ENCODE data around the gene CARD14.
A peak's percentile ranks its signal among the peaks of the same experiment; 100 is the strongest.
"Not testable (repeated sequence)": the region's sequence is repeated elsewhere in the genome, so short reads cannot be mapped to it uniquely, and the experiment has no call there.

Gene CARD14

DNA sequence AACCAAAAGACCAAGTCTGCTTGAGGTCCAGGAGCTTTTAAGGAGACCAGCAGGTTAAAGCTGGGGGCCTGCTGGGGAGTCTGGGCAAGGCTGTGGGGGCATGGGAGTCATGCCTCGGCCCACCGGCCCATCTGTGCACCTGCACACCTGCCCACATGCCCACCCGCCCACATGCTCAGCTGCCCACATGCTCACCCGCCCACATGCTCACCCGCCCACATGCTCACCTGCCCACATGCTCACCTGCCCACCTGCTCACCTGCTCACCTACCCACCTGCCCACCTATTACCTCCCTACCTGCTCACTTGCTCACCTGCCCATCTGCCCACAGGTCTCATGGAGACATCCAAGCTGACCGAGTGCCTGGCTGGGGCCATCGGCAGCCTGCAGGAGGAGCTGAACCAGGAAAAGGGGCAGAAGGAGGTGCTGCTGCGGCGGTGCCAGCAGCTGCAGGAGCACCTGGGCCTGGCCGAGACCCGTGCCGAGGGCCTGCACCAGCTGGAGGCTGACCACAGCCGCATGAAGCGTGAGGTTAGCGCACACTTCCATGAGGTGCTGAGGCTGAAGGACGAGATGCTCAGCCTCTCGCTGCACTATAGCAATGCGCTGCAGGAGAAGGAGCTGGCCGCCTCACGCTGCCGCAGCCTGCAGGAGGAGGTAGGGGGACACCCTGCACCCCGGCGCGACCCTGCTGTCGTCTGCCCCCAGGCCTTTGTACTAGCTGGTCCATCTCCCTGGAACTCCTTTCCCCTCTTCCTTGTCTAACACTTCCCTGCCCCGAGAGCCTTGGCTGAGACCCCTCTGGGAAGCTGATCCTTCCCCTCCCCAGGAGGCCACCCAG, 14.0 kb downstream of the CARD14 start:
- no peak for DNase-seq (ENCODE audit: low read depth)

DNA sequence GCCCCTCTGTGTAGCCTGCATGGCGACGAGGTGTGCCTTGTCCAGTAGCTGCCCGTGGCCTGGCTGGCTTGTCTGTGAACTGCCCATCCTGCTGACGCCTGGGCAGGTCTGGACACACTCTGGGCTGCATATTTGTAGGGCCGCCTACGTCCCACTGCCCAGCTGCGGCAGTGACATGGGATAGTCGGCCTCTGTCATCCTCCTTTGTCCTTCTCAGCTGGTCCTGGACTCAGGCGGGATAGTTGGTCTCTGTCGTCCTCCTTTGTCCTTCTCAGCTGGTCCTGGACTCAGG, 14.5 kb downstream of the CARD14 start:
- no peak for DNase-seq (ENCODE audit: low read depth)

DNA sequence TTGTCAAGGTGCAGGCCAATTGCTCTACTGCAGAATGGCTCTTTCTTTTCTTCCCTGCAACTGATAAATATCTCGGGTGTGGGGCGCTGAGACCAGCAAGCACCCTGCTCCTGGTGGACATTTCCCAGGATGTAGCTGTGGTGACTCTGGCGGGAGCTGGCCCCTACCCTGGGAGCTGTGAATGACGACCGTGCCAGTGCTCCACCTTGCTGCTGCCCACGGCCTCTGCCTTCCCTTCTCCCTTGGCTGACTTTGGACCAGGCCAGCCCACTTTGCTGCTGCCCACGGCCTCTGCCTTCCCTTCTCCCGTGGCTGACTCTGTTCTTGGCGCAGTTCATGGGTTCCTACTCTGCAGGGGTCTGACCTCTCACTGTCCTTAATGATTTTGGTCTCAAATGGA, 16.1 kb downstream of the CARD14 start:
- no peak for DNase-seq (ENCODE audit: low read depth)

DNA sequence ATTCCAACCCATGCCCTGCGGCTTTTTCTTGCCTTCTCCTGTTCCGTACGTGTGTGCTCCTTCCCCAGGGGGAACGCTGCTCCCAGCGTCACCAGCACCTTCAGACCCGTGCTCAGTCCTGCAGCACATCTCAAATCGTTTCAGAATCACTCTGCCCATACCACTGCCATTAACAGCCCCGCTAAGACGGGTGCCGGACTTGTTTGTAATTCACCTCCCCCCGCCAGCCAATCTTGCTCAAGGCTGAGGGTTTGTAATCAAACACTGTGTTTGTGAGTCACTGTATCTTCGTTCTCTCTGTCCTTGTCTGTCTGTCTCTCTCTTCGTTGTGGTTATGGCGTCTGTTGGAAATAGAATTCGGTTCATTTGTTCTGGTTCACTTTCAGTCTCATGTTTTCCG, 17.3 kb downstream of the CARD14 start:
- DNase-seq (ENCODE audit: low read depth) = no peak

DNA sequence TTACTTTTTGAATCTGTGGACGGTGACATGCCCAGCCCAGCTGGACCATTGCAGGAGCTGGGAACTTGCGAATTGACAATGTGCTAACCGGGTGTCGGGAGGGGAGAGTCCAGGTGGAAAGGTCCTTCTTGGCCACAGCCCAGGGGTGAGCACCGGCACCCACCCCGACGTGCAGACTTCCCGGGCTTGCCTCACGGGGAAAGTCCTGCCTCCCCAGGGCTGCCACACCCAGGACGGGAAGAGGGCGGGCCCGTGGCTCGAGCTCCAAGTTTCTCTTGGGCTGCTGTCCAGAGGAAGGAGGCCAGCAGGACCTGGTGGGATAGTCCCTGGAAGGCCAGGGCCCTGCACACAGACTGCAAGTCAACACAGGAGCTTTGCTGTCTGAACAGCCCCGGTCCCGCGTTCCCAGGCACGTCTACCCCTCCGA, 17.7 kb downstream of the CARD14 start:
- DNase-seq (ENCODE audit: low read depth) = no peak

DNA sequence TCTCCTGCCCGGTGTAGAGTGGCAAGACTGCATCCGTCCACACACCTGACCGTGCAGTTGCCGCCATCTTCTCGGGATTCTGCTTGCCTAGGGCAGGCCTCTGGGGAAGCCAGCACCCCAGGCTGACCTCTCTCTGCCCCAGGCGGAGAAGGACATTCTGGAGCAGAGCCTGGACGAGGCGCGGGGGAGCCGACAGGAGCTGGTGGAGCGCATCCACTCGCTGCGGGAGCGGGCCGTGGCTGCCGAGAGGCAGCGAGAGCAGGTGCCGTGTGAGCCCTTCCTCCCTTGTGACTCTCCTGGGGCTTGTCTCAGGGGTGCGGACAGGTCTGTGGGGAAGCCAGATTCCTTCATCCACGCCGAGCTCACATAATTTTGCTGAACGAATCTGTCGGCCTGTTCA, 19.8 kb downstream of the CARD14 start:
- DNase-seq (ENCODE audit: low read depth) = no peak

DNA sequence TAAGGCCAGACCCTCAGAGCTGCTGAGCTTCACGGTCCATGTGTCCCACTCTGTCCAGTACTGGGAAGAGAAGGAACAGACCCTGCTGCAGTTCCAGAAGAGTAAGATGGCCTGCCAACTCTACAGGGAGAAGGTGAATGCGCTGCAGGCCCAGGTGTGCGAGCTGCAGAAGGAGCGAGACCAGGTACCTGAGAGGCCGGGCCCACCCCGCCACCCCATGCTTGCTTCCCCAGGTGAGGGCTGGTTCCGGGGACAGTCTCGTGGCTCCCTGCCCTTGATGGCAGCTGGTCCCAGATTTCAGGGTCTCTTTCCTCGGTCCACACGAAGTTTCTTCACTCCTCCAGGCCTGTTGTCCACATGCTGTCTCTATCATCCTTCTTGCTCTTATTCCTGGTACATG, 20.9 kb downstream of the CARD14 start:
- DNase-seq (ENCODE audit: low read depth) = no peak

DNA sequence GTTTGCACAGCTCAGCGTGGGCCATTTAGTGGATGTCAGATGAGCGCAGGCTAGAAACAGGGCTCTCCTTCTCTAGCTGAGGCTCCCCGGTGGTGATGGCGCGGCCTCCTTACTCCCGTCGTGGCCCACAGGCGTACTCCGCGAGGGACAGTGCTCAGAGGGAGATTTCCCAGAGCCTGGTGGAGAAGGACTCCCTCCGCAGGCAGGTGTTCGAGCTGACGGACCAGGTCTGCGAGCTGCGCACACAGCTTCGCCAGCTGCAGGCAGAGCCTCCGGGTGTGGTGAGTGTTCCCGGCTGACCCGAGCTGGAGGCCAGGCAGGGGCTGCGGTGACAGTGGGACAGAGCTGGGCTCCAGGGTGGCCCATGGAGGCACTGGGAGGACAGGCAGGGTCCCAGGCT, 21.4 kb downstream of the CARD14 start:
- no peak for DNase-seq (ENCODE audit: low read depth)

DNA sequence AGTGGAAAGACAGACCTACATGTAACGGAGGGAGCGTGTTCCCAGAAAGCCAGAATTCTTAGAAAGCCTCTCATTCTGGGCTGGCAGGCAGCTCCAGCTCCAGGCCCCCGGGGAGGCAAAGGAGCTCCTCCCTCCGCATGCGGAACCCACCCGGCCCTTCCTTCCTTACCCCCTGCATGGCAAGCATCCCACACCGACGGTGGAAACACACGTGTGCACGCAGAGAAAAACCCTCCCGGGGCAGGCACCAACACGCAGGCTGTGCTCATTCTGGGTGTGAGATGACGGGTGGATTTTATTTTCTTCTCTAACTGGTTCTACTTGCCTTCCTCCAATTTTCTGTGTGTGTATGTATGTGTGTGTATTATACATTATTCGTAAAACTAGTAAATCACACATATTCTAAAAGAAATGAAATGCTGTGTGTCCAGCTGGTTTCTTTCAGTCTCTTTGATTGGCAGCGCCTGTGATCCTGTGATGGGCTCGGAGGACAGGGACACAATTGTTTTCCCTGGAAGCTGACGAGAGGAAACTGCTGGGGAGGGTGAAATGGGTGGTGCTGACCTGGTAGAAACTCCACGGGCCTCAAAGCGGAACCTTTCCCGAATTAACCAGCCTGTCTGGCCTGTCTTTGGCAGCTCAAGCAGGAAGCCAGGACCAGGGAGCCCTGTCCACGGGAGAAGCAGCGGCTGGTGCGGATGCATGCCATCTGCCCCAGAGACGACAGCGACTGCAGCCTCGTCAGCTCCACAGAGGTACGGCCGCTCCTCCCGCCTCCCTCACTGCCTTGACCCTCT, 22.2 kb downstream of the CARD14 start:
- no peak for DNase-seq (ENCODE audit: low read depth)

DNA sequence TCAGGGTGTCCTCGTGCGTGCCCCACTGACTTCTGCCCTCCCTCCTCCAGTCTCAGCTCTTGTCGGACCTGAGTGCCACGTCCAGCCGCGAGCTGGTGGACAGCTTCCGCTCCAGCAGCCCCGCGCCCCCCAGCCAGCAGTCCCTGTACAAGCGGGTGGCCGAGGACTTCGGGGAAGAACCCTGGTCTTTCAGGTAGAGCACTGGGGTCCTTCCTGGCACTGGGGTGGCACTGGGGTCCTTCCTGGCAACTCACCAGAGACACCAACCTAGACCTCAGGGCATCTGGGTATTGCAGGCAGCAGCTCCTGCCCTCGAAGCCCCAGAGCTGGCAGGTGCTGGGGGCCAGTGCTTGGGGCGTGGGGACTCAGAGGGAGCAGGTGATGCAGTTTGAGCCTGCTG, 25.3 kb downstream of the CARD14 start:
- no peak for DNase-seq (ENCODE audit: low read depth)

DNA sequence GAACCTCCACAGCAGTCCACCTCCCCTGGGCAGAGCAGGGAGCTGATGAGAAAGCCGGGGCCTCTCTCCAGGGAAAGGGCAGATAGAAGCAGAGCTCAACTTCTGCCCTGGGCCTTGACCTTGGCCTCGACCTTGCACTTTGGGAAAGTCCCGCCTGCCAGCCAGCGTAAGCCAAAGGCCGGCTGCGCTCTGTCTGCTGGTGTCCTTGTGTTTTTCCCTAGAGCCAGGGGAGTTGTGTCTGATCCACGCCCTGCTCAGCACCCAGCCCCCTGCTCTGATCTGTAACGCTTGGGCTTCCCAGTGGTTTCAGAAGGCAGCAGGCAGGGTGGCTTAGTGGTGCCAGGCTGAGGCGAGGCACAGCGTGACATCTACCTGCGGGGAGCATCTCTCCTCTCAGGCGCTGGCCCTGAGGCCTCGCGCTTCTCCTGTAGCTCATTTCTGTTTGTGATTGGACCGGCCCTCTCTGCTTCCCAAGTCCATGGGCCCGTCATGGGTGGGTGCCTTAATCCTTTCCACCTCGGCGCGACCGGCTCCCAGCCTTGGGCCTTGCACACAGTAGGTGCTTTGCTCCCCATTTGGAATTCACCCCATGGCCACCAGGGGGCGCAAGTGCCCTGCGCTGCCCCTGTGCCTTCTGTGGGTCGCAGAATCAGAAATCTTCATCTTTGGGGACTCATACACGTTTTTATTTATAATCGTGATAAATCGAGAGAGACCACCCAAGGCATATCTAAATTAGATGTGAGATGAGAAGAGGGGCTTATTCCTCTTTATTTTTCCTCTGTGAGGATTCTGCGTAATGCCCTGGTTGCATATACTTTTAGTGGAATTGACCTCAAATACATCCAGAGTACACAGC, 26.1 kb downstream of the CARD14 start:
- peak; percentile 62 for DNase-seq (ENCODE audit: low read depth)

DNA sequence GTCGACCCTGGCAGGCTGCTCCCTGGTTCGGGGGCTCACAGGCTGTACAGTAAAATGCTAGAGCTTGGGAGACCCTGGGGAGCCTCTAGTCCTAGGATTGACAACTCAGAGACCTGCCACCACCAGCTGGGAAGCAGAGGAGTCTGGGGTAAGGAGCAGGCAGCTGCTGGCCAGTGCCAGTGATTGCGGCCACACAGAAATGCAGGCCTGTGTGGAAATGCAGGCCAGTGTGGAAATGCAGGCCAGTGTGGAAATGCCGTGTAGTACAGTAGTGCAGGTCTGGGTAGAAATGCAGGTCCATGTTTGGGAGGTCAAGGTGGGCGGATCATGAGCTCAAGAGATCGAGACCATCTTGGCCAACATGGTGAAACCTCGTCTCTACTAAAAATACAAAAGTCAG, 26.8 kb downstream of the CARD14 start:
- no peak for DNase-seq (ENCODE audit: low read depth)

DNA sequence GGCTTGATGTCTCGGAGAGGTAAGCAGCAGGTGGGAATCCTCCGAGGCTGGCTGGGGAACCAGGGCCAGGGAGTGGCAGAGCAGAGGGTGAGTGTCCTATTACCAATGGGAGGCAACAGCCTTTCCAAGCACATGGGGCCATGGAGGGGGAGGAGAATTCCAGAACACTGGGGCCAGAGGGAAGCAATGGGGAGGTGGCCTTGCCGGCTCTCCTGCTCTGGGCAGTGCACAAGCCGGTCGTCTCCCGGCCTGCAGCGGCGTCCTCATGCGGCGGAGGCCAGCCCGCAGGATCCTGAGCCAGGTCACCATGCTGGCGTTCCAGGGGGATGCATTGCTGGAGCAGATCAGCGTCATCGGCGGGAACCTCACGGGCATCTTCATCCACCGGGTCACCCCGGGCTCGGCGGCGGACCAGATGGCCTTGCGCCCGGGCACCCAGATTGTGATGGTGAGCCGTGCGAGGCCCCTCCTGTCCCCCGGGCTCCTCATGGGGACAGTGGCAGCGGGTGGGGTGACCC, 28.4 kb downstream of the CARD14 start:
- DNase-seq (ENCODE audit: low read depth) = no peak

DNA sequence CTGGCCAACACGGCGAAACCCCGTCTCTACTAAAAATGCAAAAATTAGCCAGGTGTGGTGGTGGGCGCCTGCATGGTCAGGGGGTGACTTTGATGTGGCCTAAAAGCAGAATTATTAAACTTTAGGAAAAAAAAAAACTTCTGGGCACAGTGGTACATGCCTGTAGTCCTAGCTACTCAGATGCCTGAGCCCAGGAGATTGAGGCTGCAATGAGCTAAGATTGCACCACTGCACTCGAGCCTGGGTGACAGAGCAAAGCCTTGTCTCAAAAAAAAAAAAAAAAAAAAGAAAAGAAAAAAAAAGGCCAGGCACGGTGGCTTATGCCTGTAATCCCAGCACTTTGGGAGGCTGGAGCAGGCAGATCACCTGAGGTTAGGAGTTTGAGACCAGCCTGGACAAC, 29.5 kb downstream of the CARD14 start:
- not testable (repeated sequence) for DNase-seq (ENCODE audit: low read depth)

DNA sequence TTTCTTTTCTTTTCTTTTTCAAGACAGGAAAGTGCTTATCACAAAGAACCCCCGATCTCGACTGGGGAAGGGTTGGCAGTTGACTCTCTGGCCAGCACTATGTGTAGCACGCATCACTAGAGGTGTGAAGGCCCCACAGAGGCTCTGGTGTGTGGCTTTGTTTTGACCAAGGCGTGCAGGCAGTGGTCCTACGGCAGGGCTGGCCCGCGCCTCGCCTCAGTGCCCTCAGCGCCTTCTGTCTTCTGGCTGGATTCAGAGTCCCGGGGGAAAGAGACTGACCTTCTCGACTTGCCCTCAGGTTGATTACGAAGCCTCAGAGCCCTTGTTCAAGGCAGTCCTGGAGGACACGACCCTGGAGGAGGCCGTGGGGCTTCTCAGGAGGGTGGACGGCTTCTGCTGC, 31.6 kb downstream of the CARD14 start:
- DNase-seq (ENCODE audit: low read depth) = no peak

DNA sequence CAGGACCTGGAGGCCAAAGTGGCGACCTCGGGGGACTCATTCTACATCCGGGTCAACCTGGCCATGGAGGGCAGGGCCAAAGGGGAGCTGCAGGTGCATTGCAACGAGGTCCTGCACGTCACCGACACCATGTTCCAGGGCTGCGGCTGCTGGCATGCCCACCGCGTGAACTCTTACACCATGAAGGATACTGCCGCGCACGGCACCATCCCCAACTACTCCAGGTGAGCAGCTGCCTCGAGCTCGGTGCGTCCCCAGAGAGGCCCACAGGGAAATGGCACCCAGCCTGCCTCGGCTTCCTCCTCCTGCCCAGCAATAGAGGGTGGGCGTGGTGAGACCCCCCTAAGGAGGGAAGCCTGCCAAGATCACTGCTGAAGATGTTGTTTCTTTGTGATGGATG, 32.4 kb downstream of the CARD14 start:
- no peak for DNase-seq (ENCODE audit: low read depth)

DNA sequence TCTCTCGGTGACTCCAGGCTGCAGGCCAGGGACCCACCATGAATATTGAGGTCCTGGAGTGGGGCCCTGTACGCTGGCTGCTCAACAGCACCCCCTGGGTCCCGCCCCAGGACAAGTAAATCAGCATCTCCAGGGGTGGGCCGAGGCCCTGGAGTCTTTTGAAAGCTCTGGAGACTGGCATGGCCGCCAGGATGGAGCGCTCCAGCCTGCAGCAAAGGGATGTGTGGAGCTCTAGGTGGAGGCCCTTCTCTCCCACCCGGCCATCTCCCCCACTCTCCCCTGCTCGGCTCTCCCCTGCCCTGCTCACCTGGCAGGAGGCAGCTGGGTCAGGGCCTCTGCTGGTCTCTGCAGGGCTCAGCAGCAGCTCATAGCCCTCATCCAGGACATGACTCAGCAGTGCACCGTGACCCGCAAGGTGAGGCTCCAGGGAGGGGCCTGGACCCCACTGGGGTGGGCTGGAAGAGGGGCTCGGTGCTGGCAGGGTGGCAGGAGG, 33.7 kb downstream of the CARD14 start:
- no peak for DNase-seq (ENCODE audit: low read depth)

DNA sequence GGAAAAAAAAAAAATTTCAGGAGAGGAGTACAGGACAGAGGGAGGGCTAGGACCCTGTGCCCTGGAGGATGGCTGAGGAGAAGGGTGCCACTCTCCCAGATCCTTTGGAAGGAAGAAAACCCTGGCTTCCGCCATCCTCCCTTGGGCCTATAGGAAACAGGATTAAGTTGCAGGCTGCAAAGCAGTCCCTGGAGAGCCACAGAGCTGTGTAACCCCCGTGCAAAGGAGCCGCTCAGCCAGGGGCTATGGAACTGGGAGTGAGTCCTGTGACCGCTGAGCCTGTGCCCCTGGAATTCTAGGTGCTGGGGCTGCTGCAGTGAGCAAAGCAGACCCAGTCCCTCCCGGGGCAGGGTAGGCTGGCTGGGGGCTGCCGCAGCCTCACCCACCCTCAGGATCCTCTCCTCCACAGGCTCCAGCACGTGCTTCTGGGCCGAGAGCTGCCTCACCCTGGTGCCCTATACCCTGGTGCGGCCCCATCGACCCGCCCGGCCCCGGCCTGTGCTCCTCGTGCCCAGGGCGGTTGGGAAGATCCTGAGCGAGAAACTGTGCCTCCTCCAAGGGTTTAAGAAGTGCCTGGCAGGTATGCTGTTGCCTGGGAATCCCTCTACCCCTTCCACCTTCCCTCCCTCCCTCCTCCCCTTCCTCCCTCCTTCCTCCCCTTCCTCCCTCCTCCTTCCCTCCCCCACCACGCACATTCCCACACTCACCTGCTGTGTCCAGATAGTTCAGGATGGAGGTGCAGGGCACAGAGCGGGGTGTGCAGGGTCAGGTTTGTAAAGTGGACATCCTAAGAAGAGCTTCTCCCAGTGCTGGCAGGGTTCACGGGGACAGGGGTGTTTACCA, 35.0 kb downstream of the CARD14 start:
- no peak for DNase-seq (ENCODE audit: low read depth)

DNA sequence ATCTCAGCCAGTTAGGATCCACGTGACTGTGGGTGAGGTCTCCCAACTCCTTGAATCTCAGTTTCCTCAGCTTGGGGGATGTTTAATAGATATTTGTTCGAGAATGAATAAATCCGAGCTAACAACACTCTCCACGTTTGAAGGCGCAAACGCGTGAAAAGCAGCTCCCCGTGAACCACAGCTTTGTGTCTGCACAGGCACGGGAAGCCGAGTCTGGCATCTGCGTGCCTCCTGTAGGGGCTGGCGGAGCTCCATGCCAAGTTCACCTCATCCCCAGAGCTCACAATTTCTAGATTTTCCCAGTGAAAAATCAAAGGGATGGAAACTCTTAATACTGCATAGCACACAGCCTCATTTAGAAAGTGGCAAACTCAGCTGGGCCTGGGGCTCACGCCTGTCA, 36.0 kb downstream of the CARD14 start:
- no peak for DNase-seq (ENCODE audit: low read depth)

DNA sequence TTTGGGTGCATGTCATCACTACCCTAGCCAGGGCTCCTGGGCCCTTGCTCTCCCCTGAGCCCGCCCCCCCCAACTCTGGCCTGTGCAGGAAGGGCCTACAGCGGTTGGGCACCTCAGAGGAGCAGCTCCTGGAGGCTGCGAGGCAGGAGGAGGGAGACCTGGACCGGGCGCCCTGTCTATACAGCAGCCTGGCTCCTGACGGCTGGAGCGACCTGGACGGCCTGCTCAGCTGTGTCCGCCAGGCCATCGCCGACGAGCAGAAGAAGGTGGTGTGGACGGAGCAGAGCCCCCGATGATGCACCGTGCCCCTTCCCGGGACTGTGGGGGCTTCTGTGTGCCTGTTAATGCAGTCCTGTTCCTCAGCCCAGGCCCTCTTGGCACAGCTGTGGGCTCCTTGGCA, 38.2 kb downstream of the CARD14 start:
- no peak for DNase-seq (ENCODE audit: low read depth)

DNA sequence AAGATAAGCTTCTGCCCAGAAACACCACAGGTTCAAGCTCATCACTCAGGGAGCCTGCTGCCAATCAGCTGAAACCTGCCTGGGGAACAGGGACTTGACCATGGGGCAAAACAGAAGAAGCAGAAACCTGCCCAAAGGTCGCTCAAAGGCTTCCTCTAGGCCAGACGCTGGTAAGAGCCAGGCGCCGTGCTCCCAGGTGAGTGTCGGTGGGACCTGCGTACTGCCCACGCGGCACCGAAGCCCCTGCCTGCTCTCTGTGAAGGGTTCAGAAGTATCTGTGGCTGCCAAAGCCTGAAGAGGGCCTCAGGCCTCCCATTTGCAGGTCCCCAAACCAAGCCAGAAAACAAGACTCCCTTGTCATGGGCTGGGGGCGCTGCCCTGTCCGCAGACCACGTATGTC, 39.9 kb downstream of the CARD14 start:
- no peak for DNase-seq (ENCODE audit: low read depth)

All from activated T-cell treated with anti-CD3 and anti-CD28 coated beads for 1 hour (primary cell).